H1 (cell line): ENCODE data around the gene PDZD4. TPM values are rescaled to one million over a fixed set of nuclear protein-coding genes. Genes with fewer than 3 reads are reported as not detected.

Experiments
- CTCF ChIA-PET: fragments of 300-600 bp; sonication (Branson Sonifier 250); formaldehyde crosslinking; loops from one replicate; lab custom pipeline; 2021; ENCODE audit not compliant: partially characterized antibody; lab: Charles Lee
- POLR2A ChIA-PET: fragments of 300-600 bp; sonication (Branson Sonifier 250); formaldehyde crosslinking; loops from one replicate; lab custom pipeline; 2021; ENCODE audit warnings: inconsistent platforms; ENCODE audit not compliant: partially characterized antibody; lab: Charles Lee
- DNase-seq, 2 experiments: peaks; one replicate each; pipeline versions ENCODE4 v3.0.0 to v3.0.0-alpha.2; 2010 to 2022; ENCODE audit warnings: low spot score in 2 of 2, low read depth in 1 of 2, mixed read lengths in 1 of 2
- FAIRE-seq: peaks from 2 replicates; lab custom pipeline; 2011; peaks lifted over from hg19 to GRCh38; lab: Jason Lieb, UNC
- H2AFZ ChIP-seq: 2 replicates; pipeline ENCODE4 v1.8.1; 2012; ENCODE audit warnings: low read length, inconsistent platforms
- H2AK5ac ChIP-seq: 2 replicates; pipeline ENCODE4 v1.6.1; 2013; ENCODE audit warnings: low read depth, low read length
- H2BK120ac ChIP-seq: replicated peaks from 2 replicates; pipeline ENCODE3; 2013; ENCODE audit warnings: low read depth, low read length, inconsistent platforms
- H2BK12ac ChIP-seq: 2 replicates; pipeline ENCODE4 v1.6.1; 2013; ENCODE audit warnings: low read depth, low read length
- H2BK15ac ChIP-seq: 2 replicates; pipeline ENCODE4 v1.6.1; 2013; ENCODE audit warnings: low read length
- H2BK20ac ChIP-seq: 2 replicates; pipeline ENCODE4 v1.6.1; 2013; ENCODE audit warnings: low read length
- H2BK5ac ChIP-seq: 2 replicates; pipeline ENCODE4 v1.6.1; 2013; ENCODE audit warnings: low read depth, low read length
- H3K14ac ChIP-seq: 2 replicates; pipeline ENCODE4 v1.6.1; 2013; ENCODE audit warnings: inconsistent platforms; ENCODE audit not compliant: insufficient read length
- H3K18ac ChIP-seq: 2 replicates; pipeline ENCODE4 v1.6.1; 2013; ENCODE audit warnings: low read length; ENCODE audit errors: extremely low read depth
- H3K23ac ChIP-seq: 2 replicates; pipeline ENCODE4 v1.6.1; 2013; ENCODE audit warnings: inconsistent platforms; ENCODE audit not compliant: insufficient read length
- H3K23me2 ChIP-seq: 2 replicates; pipeline ENCODE4 v1.6.1; 2013; ENCODE audit warnings: low read depth, low read length
- H3K27ac ChIP-seq: 2 replicates; pipeline ENCODE4 v1.6.1; 2011; ENCODE audit warnings: low read depth, low read length, inconsistent platforms
- H3K27me3 ChIP-seq, 4 experiments: replicated peaks in 1 of 4; 1 replicate in 1 of 4; 2 replicates in 3 of 4; pipeline versions ENCODE4 v1.6.1 to v1.8.1; 2011 to 2013; ENCODE audit warnings: low read length in 3 of 4, mild to moderate bottlenecking in 3 of 4, inconsistent platforms in 2 of 4, mixed read lengths in 2 of 4, moderate library complexity in 1 of 4; ENCODE audit not compliant: control insufficient read depth in 3 of 4, insufficient read depth in 3 of 4; ENCODE audit errors: extremely low read depth in 1 of 4
- H3K36me3 ChIP-seq, 4 experiments: 2 replicates each; pipeline versions ENCODE4 v1.6.1 to v1.8.1; 2011 to 2013; ENCODE audit warnings: mild to moderate bottlenecking in 4 of 4, low read length in 3 of 4, moderate library complexity in 2 of 4, control low read depth in 1 of 4, inconsistent platforms in 1 of 4; ENCODE audit not compliant: insufficient read depth in 4 of 4, control insufficient read depth in 2 of 4
- H3K4ac ChIP-seq: replicated peaks from 2 replicates; pipeline ENCODE3; 2013; ENCODE audit warnings: low read length, low read depth, mixed read lengths, inconsistent platforms; ENCODE audit not compliant: insufficient read length
- H3K4me1 ChIP-seq, 4 experiments: replicated peaks in 1 of 4; 1 replicate in 1 of 4; 2 replicates in 3 of 4; pipeline versions ENCODE4 v1.6.1 to v1.8.1; 2011 to 2013; ENCODE audit warnings: low read length in 3 of 4, inconsistent platforms in 2 of 4, mixed read lengths in 1 of 4; ENCODE audit not compliant: insufficient read depth in 4 of 4, control insufficient read depth in 3 of 4
- H3K4me2 ChIP-seq, 2 experiments: 2 replicates each; pipeline versions ENCODE4 v1.6.1 to v1.8.1; 2011 to 2013; ENCODE audit warnings: low read depth in 2 of 2, low read length in 2 of 2, control low read depth in 1 of 2, inconsistent platforms in 1 of 2, mild to moderate bottlenecking in 1 of 2; ENCODE audit not compliant: insufficient read depth in 1 of 2
- H3K4me3 ChIP-seq, 4 experiments: fragments of 200-600, 300-600 bp in 1 of 4; sonication (generic), shearing (Covaris generic), sonication (Bioruptor Twin) in 1 of 4; 2 replicates each; pipeline versions ENCODE4 v1.5.1 to v1.8.1; 2011 to 2016; ENCODE audit warnings: low read length in 4 of 4, low read depth in 3 of 4, control low read depth in 2 of 4, inconsistent platforms in 2 of 4, mild to moderate bottlenecking in 2 of 4, mixed read lengths in 1 of 4, moderate library complexity in 1 of 4; ENCODE audit not compliant: insufficient read depth in 2 of 4; ENCODE audit errors: extremely low read depth in 1 of 4
- H3K56ac ChIP-seq: replicated peaks from 2 replicates; pipeline ENCODE3; 2013; ENCODE audit warnings: low read depth, mild to moderate bottlenecking, mixed read lengths, low read length, inconsistent platforms; ENCODE audit not compliant: insufficient read length
- H3K79me1 ChIP-seq: 2 replicates; pipeline ENCODE4 v1.6.1; 2013; ENCODE audit warnings: low read depth, low read length, control low read depth
- H3K79me2 ChIP-seq, 2 experiments: 2 replicates each; pipeline versions ENCODE4 v1.6.1 to v1.8.1; 2012 to 2013; ENCODE audit warnings: low read length in 2 of 2, mild to moderate bottlenecking in 2 of 2, inconsistent platforms in 1 of 2; ENCODE audit not compliant: insufficient read depth in 2 of 2, control insufficient read depth in 1 of 2
- H3K9ac ChIP-seq, 4 experiments: replicated peaks in 1 of 4; 1 replicate in 1 of 4; 2 replicates in 3 of 4; pipeline versions ENCODE4 v1.6.1 to v1.8.1; 2011 to 2013; ENCODE audit warnings: low read depth in 3 of 4, low read length in 3 of 4, control low read depth in 2 of 4, mild to moderate bottlenecking in 2 of 4, moderate library complexity in 2 of 4, inconsistent platforms in 1 of 4; ENCODE audit errors: extremely low read depth in 1 of 4
- H3K9me3 ChIP-seq, 2 experiments: 2 replicates each; pipeline versions ENCODE4 v1.6.1 to v1.8.1; 2012 to 2013; ENCODE audit warnings: mild to moderate bottlenecking in 2 of 2, moderate library complexity in 2 of 2, control low read depth in 1 of 2, inconsistent platforms in 1 of 2, low read depth in 1 of 2, low read length in 1 of 2, mixed read lengths in 1 of 2; ENCODE audit not compliant: insufficient read depth in 2 of 2
- H4K20me1 ChIP-seq, 2 experiments: replicated peaks in 1 of 2; 2 replicates each; pipeline versions ENCODE3 to v1.8.1; 2011 to 2013; ENCODE audit warnings: inconsistent platforms in 2 of 2, low read length in 2 of 2, mild to moderate bottlenecking in 1 of 2; ENCODE audit not compliant: insufficient read depth in 2 of 2, control insufficient read depth in 1 of 2
- H4K5ac ChIP-seq: 2 replicates; pipeline ENCODE4 v1.6.1; 2013; ENCODE audit warnings: low read length, low read depth, mixed read lengths, inconsistent platforms; ENCODE audit not compliant: insufficient read length
- H4K8ac ChIP-seq: 2 replicates; pipeline ENCODE4 v1.8.0; 2013; ENCODE audit warnings: mild to moderate bottlenecking, moderate library complexity, low read length, inconsistent platforms; ENCODE audit not compliant: insufficient read depth; ENCODE audit errors: extremely low read depth
- H4K91ac ChIP-seq: replicated peaks from 2 replicates; pipeline ENCODE3; 2013; ENCODE audit warnings: low read length, mixed read lengths, inconsistent platforms; ENCODE audit not compliant: insufficient read length
- CREB1 ChIP-seq: IDR thresholded peaks from 2 replicates; pipeline ENCODE4 v1.6.1; 2012; ENCODE audit warnings: inconsistent platforms
- HDAC6 ChIP-seq: IDR thresholded peaks from one replicate; pipeline ENCODE4 v1.7.1; 2012; ENCODE audit warnings: low read depth, mild to moderate bottlenecking, inconsistent platforms, low read length, moderate library complexity
- NANOG ChIP-seq: IDR thresholded peaks from 2 replicates; pipeline ENCODE4 v1.6.1; 2011; ENCODE audit warnings: low read length, low read depth, mild to moderate bottlenecking, inconsistent platforms; ENCODE audit not compliant: insufficient read depth, poor library complexity, severe bottlenecking
- SAP30 ChIP-seq: fragments of 300-600 bp; sonication (generic); IDR thresholded peaks from 2 replicates; pipeline ENCODE4 v1.7.1; 2012; ENCODE audit warnings: low read length, moderate library complexity, mild to moderate bottlenecking, inconsistent platforms; ENCODE audit not compliant: insufficient read depth, insufficient replicate concordance
- SP1 ChIP-seq: IDR thresholded peaks from 2 replicates; pipeline ENCODE4 v1.6.1; 2011; ENCODE audit warnings: low read depth, low read length
- TAF1 ChIP-seq: IDR thresholded peaks from 2 replicates; pipeline ENCODE4 v1.6.1; 2011; ENCODE audit warnings: mild to moderate bottlenecking, low read depth, low read length
- YY1 ChIP-seq: IDR thresholded peaks from 2 replicates; pipeline ENCODE4 v1.6.1; 2011; ENCODE audit warnings: low read depth, mild to moderate bottlenecking, low read length
- WGBS, 2 experiments: shearing (Covaris generic) in 1 of 2; methylation state at CpG; one replicate each; pipeline versions ENCODE4 v1.1.6 to v1.1.7; 2013 to 2015; ENCODE audit warnings: low lambda C conversion rate in 2 of 2, mixed read lengths in 2 of 2, inconsistent platforms in 1 of 2, low coverage in 1 of 2, missing lambda C conversion rate in 1 of 2; ENCODE audit not compliant: insufficient replicate concordance in 2 of 2, insufficient coverage in 1 of 2, insufficient read length in 1 of 2; ENCODE audit errors: extremely low coverage in 1 of 2, missing lambda C conversion rate in 1 of 2; 5-methylcytosine and 5-hydroxymethylcytosine counted together
- polyA plus RNA-seq, 7 experiments: library from polyadenylated mRNA; depleted of rRNA in 3 of 7; stranded (reverse) in 5 of 7; unstranded in 2 of 7; fragments of >200 nt in 5 of 7; fragments of 200-250 nt in 2 of 7; gene quantifications; 1 replicate in 5 of 7; 2 replicates in 1 of 7; 4 replicates in 1 of 7; pipeline versions ENCODE4 v1.2.1 to v1.2.3, GENCODE V29; 2011 to 2013; ENCODE audit warnings: missing spikeins in 2 of 7, mixed read lengths in 2 of 7
- total RNA-seq: library from RNA; stranded (reverse); fragmentation: NEBNext Ultra II Directional; extraction: Animal tissue kit (Norgen Biotek cat#: 25700); gene quantifications from 2 replicates; pipeline ENCODE4 v1.2.1, GENCODE V29; 2021

PDZD4 gene
- total and polyA plus RNA-seq, 2 of the 8 experiments (the other 6 are each of a cell fraction or from before 2014, with no cell fraction given), result 45.8 to 169 TPM

- Histone ChIP-seq H4K5ac (no peak overlapping the region), H2BK5ac (peak overlapping the region; percentile 71; the same call in 1 of the 2 replicates), H3K27ac (no peak overlapping the region)
- 8% methylated on average over 3 of the region's 3 CpGs; no CpG with 5 or more reads in 1 of the 2 experiments for WGBS, 2 experiments
- CTCF ChIA-PET, result interaction anchor here (1.4 kb wide), 1 partner anchor 27 kb away, joined by 3 read pairs; no protein-coding TSS in a partner anchor
- TF ChIP-seq TAF1 (0 out of 2 replicates have a peak, but pooled peaks have one; percentile 20), SP1 (peak; percentile 78), HDAC6 (no peak), CREB1 (no peak), SAP30 (no peak), NANOG (peak; percentile 59), YY1 (0 out of 2 replicates have a peak, but pooled peaks have one; percentile 19)
- TF ChIP-seq, all 59 proteins: peak for 4
- Histone ChIP-seq H2BK20ac (no peak overlapping the region), H2BK12ac (0 out of 2 replicates have a peak overlapping the region, but pooled peaks have one; percentile 39), H3K56ac (no peak overlapping the region), H3K14ac (no peak overlapping the region), H3K9me3 (no peaks in the 10 kb centered on the region), H3K4me1 (peaks cover 0 to 10% (median 3%) of the 10 kb centered on the region in 4 experiments; a peak in 4 of 7 replicates), H4K91ac (no peak overlapping the region), H3K23me2 (no peaks in the 10 kb centered on the region), H2AK5ac (no peak overlapping the region), H3K4me3 (no peak overlapping the region), H4K8ac (no peak overlapping the region), H3K4me2 (no peak overlapping the region), H3K27me3 (no peaks in the 10 kb centered on the region), H4K20me1 (no peaks in the 10 kb centered on the region), H3K36me3 (no peaks in the 10 kb centered on the region), H2AFZ (no peak overlapping the region), H3K18ac (no peak overlapping the region), H3K4ac (no peak overlapping the region), H2BK15ac (no peak overlapping the region), H3K79me1 (no peaks in the 10 kb centered on the region), H3K23ac (no peak overlapping the region), H2BK120ac (no peak overlapping the region), H3K9ac (no peak overlapping the region), H3K79me2 (no peaks in the 10 kb centered on the region)
- FAIRE-seq, result peak; percentile 100
- DNase-seq, result no peak
- POLR2A ChIA-PET, result interaction anchor here (0.9 to 1.5 kb wide), 5 partner anchors 11 to 115 kb away, joined by 3 to 5 read pairs (median 4); no protein-coding TSS in a partner anchor
Observed at GRCh38 chrX:153848325-153848724, 18.0 kb upstream of the PDZD4 start.
